Measurements from ENCODE around the gene DDAH1.

DDAH1 gene

DNA sequence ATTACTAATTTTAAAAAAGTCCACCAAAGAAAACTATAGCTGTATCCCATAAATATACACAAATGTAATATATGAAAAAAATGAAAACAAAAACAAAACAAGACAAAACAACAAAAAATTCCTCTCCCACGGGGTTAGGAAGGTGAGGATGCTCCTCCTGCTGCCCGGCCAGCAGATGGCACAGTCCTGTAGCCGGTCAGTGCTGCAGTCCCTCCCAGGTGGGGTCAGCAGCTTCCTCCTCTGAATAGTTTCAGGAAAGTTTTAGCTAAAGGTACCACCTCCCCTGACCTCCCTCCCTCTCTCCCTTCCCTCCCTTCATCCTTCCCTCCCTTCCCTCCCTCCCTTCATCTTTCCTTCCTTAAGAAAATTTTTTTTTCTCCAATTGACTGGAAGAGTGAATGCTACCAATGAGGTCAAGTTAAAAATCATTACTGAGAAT, 120.7 kb downstream of the DDAH1 start:
- no peak overlapping the region for H3K27ac ChIP-seq
- DNase-seq (ENCODE audit: low spot score), result no peak
- no peak overlapping the region for H3K4me3 ChIP-seq
- TF ChIP-seq, protein P1, sequence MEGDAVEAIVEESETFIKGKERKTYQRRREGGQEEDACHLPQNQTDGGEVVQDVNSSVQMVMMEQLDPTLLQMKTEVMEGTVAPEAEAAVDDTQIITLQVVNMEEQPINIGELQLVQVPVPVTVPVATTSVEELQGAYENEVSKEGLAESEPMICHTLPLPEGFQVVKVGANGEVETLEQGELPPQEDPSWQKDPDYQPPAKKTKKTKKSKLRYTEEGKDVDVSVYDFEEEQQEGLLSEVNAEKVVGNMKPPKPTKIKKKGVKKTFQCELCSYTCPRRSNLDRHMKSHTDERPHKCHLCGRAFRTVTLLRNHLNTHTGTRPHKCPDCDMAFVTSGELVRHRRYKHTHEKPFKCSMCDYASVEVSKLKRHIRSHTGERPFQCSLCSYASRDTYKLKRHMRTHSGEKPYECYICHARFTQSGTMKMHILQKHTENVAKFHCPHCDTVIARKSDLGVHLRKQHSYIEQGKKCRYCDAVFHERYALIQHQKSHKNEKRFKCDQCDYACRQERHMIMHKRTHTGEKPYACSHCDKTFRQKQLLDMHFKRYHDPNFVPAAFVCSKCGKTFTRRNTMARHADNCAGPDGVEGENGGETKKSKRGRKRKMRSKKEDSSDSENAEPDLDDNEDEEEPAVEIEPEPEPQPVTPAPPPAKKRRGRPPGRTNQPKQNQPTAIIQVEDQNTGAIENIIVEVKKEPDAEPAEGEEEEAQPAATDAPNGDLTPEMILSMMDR (IDR thresholded peaks at IDR 0.05), result no peak

DNA sequence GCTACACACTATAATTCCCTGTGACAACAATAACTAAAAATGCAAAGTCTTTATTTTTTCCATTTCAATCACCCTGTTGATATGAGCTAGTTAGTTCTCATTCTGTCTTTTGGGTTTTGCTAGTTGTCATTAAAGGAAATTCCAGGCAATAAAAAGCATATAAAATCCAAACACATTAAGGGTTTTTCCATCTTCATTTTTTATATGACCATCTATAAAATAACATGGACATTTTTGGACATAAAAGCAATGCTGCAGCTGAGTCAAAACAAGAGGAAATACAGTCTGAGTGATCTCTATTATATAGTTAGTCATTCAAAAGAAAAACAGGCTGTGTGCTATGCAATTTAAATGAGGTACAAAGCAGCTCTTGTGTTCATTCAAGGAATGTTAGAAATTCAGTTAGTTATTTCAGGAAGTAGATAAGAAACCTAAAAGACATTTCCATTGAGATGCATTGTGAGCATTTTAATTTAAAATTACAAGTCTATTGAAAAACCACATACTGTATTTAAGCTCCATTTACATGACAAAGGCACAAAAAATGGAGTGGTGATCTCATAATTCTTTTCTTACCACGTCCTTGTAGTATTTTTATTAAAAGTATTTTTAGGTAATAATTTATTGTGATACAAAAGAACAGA, 121.2 kb downstream of the DDAH1 start:
- no peak for DNase-seq (ENCODE audit: low spot score)
- TF ChIP-seq, protein P1 (IDR thresholded peaks at IDR 0.05), result no peak
- Histone ChIP-seq H3K4me3 (no peak overlapping the region), H3K27ac (peak overlapping the region; percentile 55 to 57)

DNA sequence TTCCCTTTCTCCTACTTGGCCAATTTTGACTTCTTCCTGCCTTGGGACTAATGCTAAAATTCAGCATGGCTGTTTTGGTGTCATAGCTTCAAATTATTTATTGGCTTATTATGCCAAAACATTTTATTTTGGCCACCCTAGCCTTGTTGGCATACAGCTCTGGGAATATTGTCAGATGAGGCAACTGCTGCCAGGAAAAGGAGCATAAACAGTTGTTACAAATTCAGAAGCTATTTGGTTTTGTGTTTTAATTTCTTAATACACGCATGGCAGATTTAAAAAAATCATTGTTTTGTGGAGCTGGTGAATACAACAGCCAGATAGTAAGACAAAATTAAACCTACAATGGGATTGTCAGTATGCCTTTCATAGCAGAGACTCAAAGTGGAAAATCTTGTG, 121.7 kb downstream of the DDAH1 start:
- Histone ChIP-seq H3K4me3 (no peak overlapping the region), H3K27ac (peak overlapping the region; percentile 55 to 57)
- TF ChIP-seq, protein P1 (IDR thresholded peaks at IDR 0.05), result no peak
- no peak for DNase-seq (ENCODE audit: low spot score)

DNA sequence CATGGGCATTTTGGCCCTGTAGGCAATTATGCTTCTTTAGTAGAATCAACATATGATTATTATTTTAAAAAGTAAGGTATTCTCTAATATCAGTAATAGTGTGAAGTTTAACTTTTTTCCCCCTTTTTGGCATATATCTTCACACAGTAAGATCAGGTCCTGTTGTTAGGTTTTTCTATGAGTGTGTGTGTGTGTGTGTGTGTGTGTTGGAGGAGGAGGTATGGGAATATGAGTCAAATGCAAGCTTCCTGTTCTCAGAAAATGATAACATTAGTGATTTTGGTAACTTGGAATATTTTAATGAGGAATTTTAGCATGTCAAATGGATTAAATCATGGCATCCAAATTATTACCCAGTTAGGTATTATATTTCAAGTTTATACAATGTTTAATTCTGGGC, 122.8 kb downstream of the DDAH1 start:
- Histone ChIP-seq H3K4me3 (no peak overlapping the region), H3K27ac (no peak overlapping the region)
- DNase-seq (ENCODE audit: low spot score), result no peak
- TF ChIP-seq, protein P1 (IDR thresholded peaks at IDR 0.05), result no peak

DNA sequence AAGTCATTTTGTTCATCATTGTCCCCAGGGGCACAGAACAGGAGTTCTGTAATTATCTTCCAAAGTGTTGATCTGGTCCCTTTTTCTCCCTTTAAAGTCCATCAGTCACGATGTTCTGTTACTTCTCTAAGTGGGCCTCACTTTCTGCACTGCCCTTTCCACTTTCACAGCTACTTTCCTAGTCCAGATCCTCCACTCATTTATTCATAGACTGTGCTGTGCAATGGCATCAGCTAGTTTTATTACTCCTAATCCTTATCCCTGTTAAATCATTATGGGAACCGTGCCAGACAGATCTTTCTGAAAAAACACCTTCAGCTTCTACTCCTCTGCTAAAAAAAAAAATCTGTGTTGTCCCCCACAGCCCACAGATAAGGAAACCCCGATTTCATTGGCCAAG, 124.5 kb downstream of the DDAH1 start:
- Histone ChIP-seq H3K4me3 (no peak overlapping the region), H3K27ac (no peak overlapping the region)
- no peak for DNase-seq (ENCODE audit: low spot score)
- TF ChIP-seq, protein P1 (IDR thresholded peaks at IDR 0.05), result no peak

DNA sequence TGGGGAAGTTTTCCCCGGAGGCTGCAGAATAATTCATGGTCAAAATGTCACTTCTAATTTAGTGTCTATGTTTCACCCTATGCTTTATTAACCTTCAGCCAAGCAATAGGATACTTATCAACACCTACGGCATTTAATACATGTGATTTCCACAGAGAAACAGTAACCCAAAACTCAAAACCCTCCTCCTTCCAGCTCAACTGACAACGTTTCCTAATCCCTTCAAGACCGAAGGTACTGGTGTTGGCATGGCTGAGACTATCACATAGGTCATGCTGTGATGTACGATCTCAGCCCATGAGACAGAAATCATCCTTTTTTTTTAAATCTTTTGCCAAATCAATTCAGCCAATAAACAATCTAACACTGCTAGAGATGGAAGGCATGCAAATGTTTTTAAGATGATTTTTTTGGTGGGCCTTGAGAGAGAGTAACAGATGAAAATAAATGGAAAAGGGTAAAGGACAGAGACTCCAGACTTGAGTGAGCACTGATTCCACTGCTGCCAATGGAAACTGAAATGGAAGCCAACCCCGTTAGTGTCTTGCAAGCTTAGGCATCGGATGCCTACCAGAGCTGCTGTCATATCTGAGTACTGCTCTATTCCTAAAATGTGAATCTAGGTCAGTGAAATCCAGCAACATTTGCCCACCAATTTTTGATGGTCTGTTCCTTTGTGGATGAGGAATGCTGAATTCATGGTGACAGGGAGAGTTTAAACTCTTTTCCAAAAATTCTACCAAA, 125.1 kb downstream of the DDAH1 start:
- H3K4me3 ChIP-seq, result no peak overlapping the region
- H3K27ac ChIP-seq, result no peak overlapping the region
- DNase-seq (ENCODE audit: low spot score), result no peak
- TF ChIP-seq, protein P1 (IDR thresholded peaks at IDR 0.05), result no peak

DNA sequence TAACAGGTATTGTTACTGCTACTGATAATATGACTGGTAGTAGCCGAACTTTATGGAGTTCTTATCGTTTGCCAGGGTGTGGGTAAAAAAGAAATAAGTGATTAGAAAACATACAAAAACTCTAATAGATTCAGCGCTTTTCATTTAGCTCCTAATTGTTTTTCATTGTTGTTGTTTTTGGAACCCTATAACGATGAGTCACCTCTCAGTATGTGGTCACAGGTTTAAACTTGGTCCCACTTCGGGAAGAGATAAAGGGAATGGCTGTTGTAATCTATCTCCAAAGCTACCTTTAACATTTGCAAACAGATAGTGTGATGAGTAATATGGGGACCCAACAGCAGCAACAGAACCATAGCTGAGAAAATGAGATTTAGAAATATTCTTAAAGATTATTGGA, 125.9 kb downstream of the DDAH1 start:
- TF ChIP-seq, protein P1 (IDR thresholded peaks at IDR 0.05), result no peak
- H3K4me3 ChIP-seq, result no peak overlapping the region
- DNase-seq (ENCODE audit: low spot score), result no peak
- no peak overlapping the region for H3K27ac ChIP-seq
